Mucosa of rectum (tissue), 2 donors: ENCODE results near the gene WASF3.

Experiments
- H3K27ac ChIP-seq, 2 donors: one replicate each; pipeline ENCODE4 v1.7.0; 2013; ENCODE audit warnings: inconsistent platforms in 2 of 2, low read depth in 2 of 2, low read length in 2 of 2
- H3K27me3 ChIP-seq, 2 donors: one replicate each; pipeline ENCODE4 v1.7.0; 2013; ENCODE audit warnings: low read length in 2 of 2; ENCODE audit not compliant: control insufficient read depth in 2 of 2, insufficient read depth in 2 of 2
- H3K36me3 ChIP-seq, 2 donors: one replicate each; pipeline ENCODE4 v1.7.0; 2013; ENCODE audit warnings: low read length in 2 of 2; ENCODE audit not compliant: control insufficient read depth in 2 of 2, insufficient read depth in 2 of 2
- H3K4me1 ChIP-seq, 2 donors: one replicate each; pipeline ENCODE4 v1.7.0; 2013; ENCODE audit warnings: low read length in 2 of 2, mild to moderate bottlenecking in 1 of 2; ENCODE audit not compliant: control insufficient read depth in 2 of 2, insufficient read depth in 2 of 2
- H3K4me3 ChIP-seq, 2 donors: one replicate each; pipeline ENCODE4 v1.7.0; 2013; ENCODE audit warnings: low read length in 2 of 2
- H3K9ac ChIP-seq, 2 donors: one replicate each; pipeline ENCODE4 v1.7.0; 2013; ENCODE audit warnings: low read length in 2 of 2, low read depth in 1 of 2, mild to moderate bottlenecking in 1 of 2
- H3K9me3 ChIP-seq, 2 donors: one replicate each; pipeline ENCODE4 v1.7.0; 2013; ENCODE audit warnings: low read length in 2 of 2; ENCODE audit not compliant: control insufficient read depth in 2 of 2
- donor health status: healthy.
- donor health status: Normal muscosa, but diverticular disease.

The WASF3 gene

GRCh38 chr13:26557393-26558073 is at the start of gene WASF3:
TSS of gene WASF3 (plus strand) at chr13:26557683. CDS start at chr13:26642271, 84,588 bp downstream.
- H3K4me3 ChIP-seq, result peak within 1 kb of the TSS; percentile 61 to 63
- H3K9ac ChIP-seq, result peak within 1 kb of the TSS in 1 of 2 donors; percentile 58
- H3K9me3 ChIP-seq, result no peaks in the 10 kb centered on the region
- H3K27me3 ChIP-seq, result peaks cover 17% of the 10 kb centered on the region in 2 donors
- peaks cover 0 to 4% of the 10 kb centered on the region in 2 donors for H3K4me1 ChIP-seq
- no peak within 1 kb of the TSS for H3K27ac ChIP-seq
- H3K36me3 ChIP-seq, result no peaks in the 10 kb centered on the region

GRCh38 chr13:26508885-26509284 is 48.6 kb upstream of the WASF3 start:
- Histone ChIP-seq H3K27ac (no peak overlapping the region), H3K36me3 (no peaks in the 10 kb centered on the region), H3K4me3 (no peak overlapping the region), H3K9ac (no peak overlapping the region), H3K4me1 (no peaks in the 10 kb centered on the region), H3K27me3 (no peaks in the 10 kb centered on the region), H3K9me3 (no peaks in the 10 kb centered on the region)

GRCh38 chr13:26509491-26509890 is 48.0 kb upstream of the WASF3 start:
- H3K36me3 ChIP-seq, result no peaks in the 10 kb centered on the region
- H3K4me3 ChIP-seq, result no peak overlapping the region
- no peaks in the 10 kb centered on the region for H3K9me3 ChIP-seq
- H3K4me1 ChIP-seq, result no peaks in the 10 kb centered on the region
- H3K27ac ChIP-seq, result no peak overlapping the region
- no peaks in the 10 kb centered on the region for H3K27me3 ChIP-seq
- H3K9ac ChIP-seq, result no peak overlapping the region

GRCh38 chr13:26513931-26514330 is 43.6 kb upstream of the WASF3 start:
- Histone ChIP-seq H3K4me3 (no peak overlapping the region), H3K4me1 (no peaks in the 10 kb centered on the region), H3K27ac (no peak overlapping the region), H3K9ac (no peak overlapping the region), H3K9me3 (no peaks in the 10 kb centered on the region), H3K27me3 (peaks cover 0 to under 1% of the 10 kb centered on the region in 2 donors), H3K36me3 (no peaks in the 10 kb centered on the region)

- H3K36me3 ChIP-seq, result no peaks in the 10 kb centered on the region
These were observed 41.8 kb upstream of the WASF3 start for GRCh38 chr13:26515721-26516120.

GRCh38 chr13:26517936-26518335 is 39.5 kb upstream of the WASF3 start:
- Histone ChIP-seq H3K27ac (no peak overlapping the region), H3K27me3 (peaks cover 0 to 2% of the 10 kb centered on the region in 2 donors), H3K9ac (no peak overlapping the region), H3K4me3 (no peak overlapping the region), H3K36me3 (no peaks in the 10 kb centered on the region), H3K4me1 (no peaks in the 10 kb centered on the region), H3K9me3 (no peaks in the 10 kb centered on the region)

More at GRCh38 chr13:26515721-26516120, 41.8 kb upstream of the WASF3 start:
- H3K4me1 ChIP-seq, result no peaks in the 10 kb centered on the region
- no peak overlapping the region for H3K27ac ChIP-seq
- no peaks in the 10 kb centered on the region for H3K9me3 ChIP-seq
- H3K9ac ChIP-seq, result no peak overlapping the region
- H3K27me3 ChIP-seq, result peaks cover 0 to 2% of the 10 kb centered on the region in 2 donors
- H3K4me3 ChIP-seq, result no peak overlapping the region

- no peak overlapping the region for H3K9ac ChIP-seq
- peaks cover 0 to 2% of the 10 kb centered on the region in 2 donors for H3K27me3 ChIP-seq
- no peaks in the 10 kb centered on the region for H3K9me3 ChIP-seq
- H3K27ac ChIP-seq, result no peak overlapping the region
- no peaks in the 10 kb centered on the region for H3K36me3 ChIP-seq
- H3K4me3 ChIP-seq, result no peak overlapping the region
- no peaks in the 10 kb centered on the region for H3K4me1 ChIP-seq
These were observed 39.0 kb upstream of the WASF3 start for GRCh38 chr13:26518451-26518959.

GRCh38 chr13:26522571-26522970 is 34.9 kb upstream of the WASF3 start:
- no peaks in the 10 kb centered on the region for H3K36me3 ChIP-seq
- H3K4me1 ChIP-seq, result no peaks in the 10 kb centered on the region
- H3K27ac ChIP-seq, result no peak overlapping the region
- no peak overlapping the region for H3K4me3 ChIP-seq
- no peaks in the 10 kb centered on the region for H3K9me3 ChIP-seq
- no peak overlapping the region for H3K9ac ChIP-seq
- peaks cover 0 to 2% of the 10 kb centered on the region in 2 donors for H3K27me3 ChIP-seq

- Histone ChIP-seq H3K9ac (no peak overlapping the region), H3K9me3 (no peaks in the 10 kb centered on the region), H3K36me3 (no peaks in the 10 kb centered on the region), H3K27me3 (peaks cover 0 to 2% of the 10 kb centered on the region in 2 donors), H3K4me1 (no peaks in the 10 kb centered on the region), H3K27ac (no peak overlapping the region), H3K4me3 (no peak overlapping the region)
These were observed 34.5 kb upstream of the WASF3 start for GRCh38 chr13:26523007-26523406.

- Histone ChIP-seq H3K4me1 (no peaks in the 10 kb centered on the region), H3K9me3 (no peaks in the 10 kb centered on the region), H3K27ac (no peak overlapping the region), H3K4me3 (no peak overlapping the region), H3K9ac (no peak overlapping the region), H3K36me3 (no peaks in the 10 kb centered on the region), H3K27me3 (no peaks in the 10 kb centered on the region)
These were observed 32.0 kb upstream of the WASF3 start for GRCh38 chr13:26525528-26525927.
